HG03175 (cell line): ENCODE measurements around the gene ITIH3.

ENCODE experiments used
- ATAC-seq: cut with Tn5 transposase; IDR thresholded peaks from one replicate; pipeline ENCODE4 v1.9.1; 2021; ENCODE audit warnings: mild to moderate bottlenecking, moderate library complexity; ENCODE audit not compliant: unreplicated experiment

Gene ITIH3

GRCh38 chr3:52792961-52793695, 1.5 kb upstream of the ITIH3 start:
- no peak for ATAC-seq

- ATAC-seq: no peak
Measured at GRCh38 chr3:52793702-52794611, 639 bp upstream of the ITIH3 start.

GRCh38 chr3:52795298-52795900, 803 bp downstream of the ITIH3 start:
- ATAC-seq: no peak

GRCh38 chr3:52796411-52796810, 1.8 kb downstream of the ITIH3 start:
- ATAC-seq: no peak

- no peak for ATAC-seq
Measured at GRCh38 chr3:52798376-52798977, 3.9 kb downstream of the ITIH3 start.

GRCh38 chr3:52798978-52799476, 4.4 kb downstream of the ITIH3 start:
- no peak for ATAC-seq

GRCh38 chr3:52800079-52800478, 5.5 kb downstream of the ITIH3 start:
- ATAC-seq: no peak

GRCh38 chr3:52801839-52802238, 7.2 kb downstream of the ITIH3 start:
- no peak for ATAC-seq

DNA sequence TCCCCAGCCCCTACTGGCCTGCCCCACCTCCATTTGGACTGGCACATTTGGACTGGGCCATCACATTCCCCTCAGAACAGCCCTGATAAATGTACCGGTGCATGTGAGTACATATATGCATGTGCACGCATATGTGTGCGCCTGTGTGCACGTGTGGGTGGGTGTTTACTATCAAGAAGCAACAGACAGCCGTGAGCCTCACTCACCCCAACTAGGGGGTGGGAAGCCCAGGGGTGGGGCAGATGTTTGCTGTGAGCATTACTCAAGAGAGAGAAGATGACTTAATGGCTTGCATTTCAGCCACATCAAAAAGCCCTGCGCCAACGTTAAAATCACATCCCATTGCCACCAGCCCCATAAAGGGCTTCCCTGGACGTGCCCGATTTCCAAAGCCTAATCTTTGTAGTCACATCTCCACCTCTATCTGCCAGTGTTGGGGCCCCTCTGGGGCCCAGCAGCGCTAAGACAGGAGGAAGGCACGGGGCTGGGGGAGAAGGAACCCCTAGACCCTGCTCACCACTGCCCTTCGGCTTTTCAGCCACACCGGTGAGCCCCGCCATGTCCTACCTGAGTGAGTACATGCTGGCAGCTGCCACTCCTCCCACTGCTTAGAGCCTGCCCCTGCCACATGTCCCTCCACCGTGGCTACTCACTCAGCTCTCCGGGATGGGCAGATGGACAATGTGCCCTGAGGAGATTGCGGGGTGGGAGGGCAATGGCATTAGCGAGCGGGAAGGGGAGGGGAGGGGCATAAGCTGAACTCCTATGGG, 10.9 kb downstream of the ITIH3 start:
- ATAC-seq: no peak

GRCh38 chr3:52809149-52809548, 14.6 kb downstream of the ITIH3 start:
- ATAC-seq: no peak

- ATAC-seq: no peak
Measured at GRCh38 chr3:52809662-52810377, 15.2 kb downstream of the ITIH3 start.

DNA sequence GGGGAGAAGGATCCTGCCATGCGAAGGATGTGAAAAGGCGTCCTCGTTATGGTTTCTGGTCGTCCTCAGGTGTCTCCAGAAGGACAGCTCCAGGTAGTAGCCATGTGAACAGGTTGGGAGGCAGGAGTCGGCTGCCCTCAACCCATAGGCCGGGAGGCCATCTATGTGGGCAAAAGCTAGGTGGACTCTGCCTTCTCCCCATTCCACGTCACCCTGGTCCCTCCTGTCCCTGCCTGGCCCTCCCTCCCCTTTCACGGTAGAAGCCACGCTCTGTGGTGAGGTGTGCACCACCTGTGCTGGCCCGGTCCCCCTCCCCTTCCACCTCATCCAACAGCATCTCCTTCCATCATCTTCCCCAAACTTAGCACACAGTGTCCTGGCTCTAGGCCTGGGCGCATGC, 16.3 kb downstream of the ITIH3 start:
- no peak for ATAC-seq

- no peak for ATAC-seq
Measured at GRCh38 chr3:52811452-52812011, 16.9 kb downstream of the ITIH3 start.

DNA sequence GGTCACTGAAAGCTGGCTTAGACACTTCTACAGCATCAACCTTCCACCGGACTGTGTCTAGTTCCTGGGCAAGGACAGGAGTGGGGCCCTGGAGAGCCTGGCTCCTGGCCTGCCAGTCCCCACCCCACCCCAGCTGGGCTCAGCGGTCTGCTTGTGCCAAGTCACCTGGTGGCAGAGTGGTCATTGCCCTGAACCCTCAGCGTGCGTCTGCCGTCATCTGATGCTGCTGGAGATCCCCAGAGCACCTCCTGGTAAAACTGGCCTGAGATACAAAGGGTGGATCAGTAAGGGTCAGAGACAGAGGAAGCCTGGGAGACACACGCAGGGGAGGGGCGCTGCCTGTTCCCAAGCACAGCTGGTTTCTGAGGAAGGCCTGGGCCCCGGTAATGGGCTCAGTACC, 19.2 kb downstream of the ITIH3 start:
- ATAC-seq: no peak

DNA sequence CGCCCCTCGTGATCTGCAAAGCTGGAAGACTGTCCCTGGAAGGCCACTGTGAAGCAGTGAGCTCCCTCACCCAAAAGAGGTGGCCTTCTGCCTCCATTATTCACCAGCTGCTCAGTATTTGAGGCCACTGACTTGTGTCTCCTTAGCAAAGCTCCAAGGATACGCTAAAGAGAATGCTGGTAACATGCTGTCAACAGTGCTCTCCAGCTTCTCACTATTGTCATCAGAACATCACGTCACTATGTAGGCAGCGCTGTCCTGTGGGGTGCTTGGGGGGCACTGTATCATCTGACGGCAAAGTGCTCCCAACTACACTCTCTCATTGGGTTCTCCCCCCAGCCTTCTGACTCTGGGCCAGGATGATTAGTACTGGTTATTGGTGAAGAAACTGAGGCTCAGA, 21.6 kb downstream of the ITIH3 start:
- ATAC-seq: no peak

GRCh38 chr3:52816654-52817053, 22.1 kb downstream of the ITIH3 start:
- ATAC-seq: no peak

- no peak for ATAC-seq
Measured at GRCh38 chr3:52817221-52817620, 22.6 kb downstream of the ITIH3 start.

- no peak for ATAC-seq
Measured at GRCh38 chr3:52817860-52818259, 23.3 kb downstream of the ITIH3 start.

DNA sequence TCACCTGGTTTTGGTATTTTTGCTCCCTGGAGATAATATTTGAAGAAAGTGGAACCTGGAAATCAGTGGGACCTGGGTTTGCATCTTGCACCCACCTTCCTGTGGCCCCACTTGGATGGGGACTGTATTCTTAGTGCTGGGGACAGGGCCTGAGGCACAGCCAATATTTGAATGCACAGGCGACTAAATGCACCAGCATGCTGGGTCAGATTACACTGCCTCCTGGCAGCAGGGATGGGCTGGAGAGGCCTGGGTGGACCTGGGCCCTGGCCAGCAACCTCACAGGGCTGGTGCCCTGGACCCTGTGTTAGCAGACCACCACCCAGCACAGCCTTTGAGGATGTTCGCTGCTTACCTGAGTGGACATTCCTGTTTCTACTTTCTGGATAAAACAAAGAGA, 25.3 kb downstream of the ITIH3 start:
- no peak for ATAC-seq
